Amniotic stem cell (primary cell): ENCODE data around the gene DOCK4.
"Not testable (repeated sequence)": the region's sequence is repeated elsewhere in the genome, so short reads cannot be mapped to it uniquely, and the experiment has no call there.

Experiments
- DNase-seq: peaks from one replicate; lab custom pipeline; 2025; lab: John Stamatoyannopoulos, UW

Gene DOCK4

GRCh38 chr7:111951052-111951451 lies 255.1 kb downstream of the DOCK4 start:
- DNase-seq = no peak

- no peak for DNase-seq
Observed at GRCh38 chr7:111942450-111943081, 263.6 kb downstream of the DOCK4 start.

- DNase-seq = no peak
Observed at GRCh38 chr7:111937163-111937562, 269.0 kb downstream of the DOCK4 start.

GRCh38 chr7:111933609-111934008 lies 272.6 kb downstream of the DOCK4 start:
- no peak for DNase-seq

- no peak for DNase-seq
Observed at GRCh38 chr7:111931958-111932357, 274.2 kb downstream of the DOCK4 start.

- no peak for DNase-seq
Observed at GRCh38 chr7:111931016-111931517, 275.1 kb downstream of the DOCK4 start.

DNA sequence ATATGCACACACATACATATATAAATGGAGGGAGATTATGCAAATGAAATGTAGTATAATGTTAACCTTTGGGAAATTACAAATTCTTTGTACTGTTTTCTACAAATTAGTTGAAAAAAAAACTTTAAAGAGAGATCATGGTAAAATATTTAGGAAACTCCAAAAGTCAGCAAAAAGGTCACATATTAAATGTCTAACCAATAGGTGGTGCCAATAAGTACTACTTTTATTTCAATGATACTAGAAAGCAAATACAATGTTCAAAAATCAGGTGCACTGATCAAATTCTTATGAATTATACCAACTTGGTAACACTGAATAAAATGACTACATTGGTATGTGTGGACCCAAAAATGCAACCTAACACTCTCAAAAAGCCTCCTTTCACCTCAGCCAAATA lies 276.9 kb downstream of the DOCK4 start:
- DNase-seq = no peak

DNA sequence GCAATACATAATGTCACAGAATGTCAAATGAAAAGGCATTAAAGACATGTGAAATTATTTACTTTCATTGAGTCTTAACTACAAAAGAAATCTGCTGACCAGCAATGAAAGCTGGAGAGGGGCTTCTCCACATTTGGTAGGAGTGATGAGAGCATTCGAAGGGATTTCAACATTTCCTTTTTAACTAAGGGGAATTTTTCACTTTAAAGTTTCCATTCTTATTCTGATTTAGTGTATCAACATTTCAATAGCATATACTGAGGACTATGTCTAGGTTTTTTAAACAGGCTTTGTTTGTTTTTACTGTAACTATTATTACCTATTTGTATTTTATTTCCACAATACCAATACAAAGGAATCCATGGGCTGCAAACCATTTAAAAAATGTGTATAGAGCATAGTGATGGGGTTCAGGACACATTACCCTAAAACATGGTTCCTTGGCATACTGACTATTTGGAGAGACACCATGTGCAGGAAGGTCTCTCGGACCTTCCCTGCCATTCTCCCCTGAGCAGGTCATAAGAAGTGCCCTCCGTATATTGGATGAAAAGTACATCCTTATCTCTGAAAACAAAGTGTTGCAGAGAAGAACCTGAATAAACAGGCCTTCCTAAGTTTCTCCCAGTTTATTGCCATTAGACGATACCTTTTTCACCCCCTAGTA lies 278.7 kb downstream of the DOCK4 start:
- DNase-seq = no peak

DNA sequence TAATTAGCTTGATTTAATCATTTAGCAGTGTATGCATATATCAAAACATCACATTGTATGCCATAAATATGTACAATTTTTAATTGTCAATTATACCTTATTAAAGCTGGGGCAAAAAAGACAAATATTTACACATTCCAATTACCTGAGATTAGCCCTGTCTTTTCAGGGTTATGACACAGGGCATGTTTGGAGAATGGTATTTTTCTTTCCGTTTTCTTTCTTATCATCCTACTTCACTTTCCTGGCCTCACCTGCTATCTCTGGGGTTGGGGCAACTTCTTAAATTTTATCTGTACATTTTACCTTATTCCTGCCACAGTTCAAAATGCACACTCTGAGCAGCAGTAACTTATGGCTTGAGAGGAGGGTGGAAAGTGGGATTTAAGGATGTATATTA lies 285.9 kb downstream of the DOCK4 start:
- no peak for DNase-seq

- DNase-seq = no peak
Observed at GRCh38 chr7:111919631-111920179, 286.5 kb downstream of the DOCK4 start.

GRCh38 chr7:111919164-111919563 lies 287.0 kb downstream of the DOCK4 start:
- no peak for DNase-seq

DNA sequence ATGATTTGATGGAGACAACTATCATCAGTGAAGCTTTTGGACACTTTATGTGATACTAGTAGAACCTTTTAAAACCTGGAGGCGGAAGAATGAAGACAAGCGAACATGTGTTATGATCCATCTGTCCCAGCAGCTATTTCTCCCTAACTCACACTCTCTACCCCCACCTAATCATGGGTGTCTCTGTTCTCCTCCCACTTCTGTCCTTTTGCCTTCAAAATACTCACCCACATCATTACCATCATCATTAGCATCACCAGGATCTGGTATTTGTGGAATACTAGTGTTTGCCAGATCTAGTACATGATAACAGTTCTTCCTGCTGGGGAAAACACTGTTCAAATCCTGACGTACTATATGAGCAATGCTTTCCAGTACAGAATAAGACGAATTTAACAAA lies 287.7 kb downstream of the DOCK4 start:
- no peak for DNase-seq

GRCh38 chr7:111917404-111917803 lies 288.8 kb downstream of the DOCK4 start:
- not testable (repeated sequence) for DNase-seq

DNA sequence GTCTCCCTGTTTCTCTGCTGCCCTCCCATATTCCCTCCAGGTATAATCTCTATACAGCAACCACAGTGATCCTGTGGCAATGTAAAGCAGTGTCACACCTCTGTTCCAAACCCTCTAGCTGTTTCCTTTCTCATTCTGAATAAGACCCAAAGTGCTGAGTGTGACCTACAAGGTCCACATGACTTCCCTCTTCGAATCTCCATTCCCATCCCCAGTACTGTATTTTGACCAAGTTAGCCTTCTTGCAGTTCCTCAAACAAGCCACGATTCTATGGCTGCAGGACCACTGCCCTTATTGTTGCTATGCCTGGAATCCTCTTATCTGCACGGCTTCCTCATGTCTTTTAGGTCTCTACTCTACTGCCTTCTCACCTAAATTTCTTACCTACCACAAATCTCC lies 291.9 kb downstream of the DOCK4 start:
- no peak for DNase-seq

- no peak for DNase-seq
Observed at GRCh38 chr7:111911166-111911961, 294.8 kb downstream of the DOCK4 start.

DNA sequence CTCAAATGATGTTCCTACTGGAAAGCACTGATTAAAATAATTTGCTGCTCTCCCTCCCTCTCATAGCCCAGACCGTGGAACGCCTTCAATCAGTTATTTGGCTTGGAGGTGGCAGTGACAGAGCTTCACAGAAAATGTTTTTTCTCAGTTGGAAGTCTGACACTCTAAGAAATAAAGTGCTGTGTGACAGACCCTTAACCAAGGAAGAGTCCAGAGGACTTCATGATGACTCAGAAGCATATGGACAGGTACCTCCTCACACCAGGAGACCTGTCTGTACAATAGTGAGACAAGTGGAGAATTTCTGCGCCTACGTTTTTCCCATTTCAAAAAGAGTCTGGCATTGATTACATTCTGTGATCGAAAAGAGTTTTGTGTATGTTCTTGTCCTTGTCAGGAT lies 295.5 kb downstream of the DOCK4 start:
- DNase-seq = no peak

DNA sequence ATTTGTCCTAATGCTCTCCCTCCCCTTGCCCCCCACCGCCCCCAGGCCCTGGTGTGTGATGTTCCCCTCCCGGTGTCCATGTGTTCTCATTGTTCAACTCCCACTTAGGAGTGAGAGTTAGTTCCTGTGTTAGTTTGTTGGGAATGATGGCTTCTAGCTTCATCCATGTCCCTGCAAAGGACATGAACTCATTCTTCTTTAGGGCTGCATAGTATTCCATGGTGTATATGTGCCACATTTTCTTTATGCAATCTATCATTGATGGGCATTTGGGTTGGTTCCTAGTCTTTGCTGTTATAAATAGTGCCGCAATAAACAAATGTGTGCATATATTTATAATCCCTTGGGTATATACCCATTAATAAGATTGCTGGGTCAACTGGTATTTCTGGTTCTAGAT lies 297.5 kb downstream of the DOCK4 start:
- not testable (repeated sequence) for DNase-seq

- DNase-seq = no peak
Observed at GRCh38 chr7:111903797-111904196, 302.4 kb downstream of the DOCK4 start.

- no peak for DNase-seq
Observed at GRCh38 chr7:111903016-111903415, 303.2 kb downstream of the DOCK4 start.

DNA sequence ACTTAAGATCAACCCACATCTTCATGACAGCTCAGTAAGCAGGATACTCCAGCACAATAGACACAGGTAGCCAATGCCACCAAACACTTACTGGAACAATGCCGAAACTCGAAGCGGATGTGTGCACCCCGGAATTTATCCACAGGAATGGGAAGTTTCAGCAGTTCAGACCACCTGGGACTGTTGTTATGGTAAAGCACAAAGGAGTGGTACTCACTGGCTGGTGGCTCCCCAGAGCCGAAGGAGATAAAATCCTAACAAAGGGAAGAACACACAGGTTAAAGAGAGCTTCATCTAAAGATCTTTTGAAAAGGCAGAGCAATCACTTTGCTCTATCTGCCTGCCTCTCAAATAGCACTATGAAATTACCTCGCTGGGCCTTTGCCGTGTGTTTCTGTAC lies 305.9 kb downstream of the DOCK4 start:
- DNase-seq = no peak

DNA sequence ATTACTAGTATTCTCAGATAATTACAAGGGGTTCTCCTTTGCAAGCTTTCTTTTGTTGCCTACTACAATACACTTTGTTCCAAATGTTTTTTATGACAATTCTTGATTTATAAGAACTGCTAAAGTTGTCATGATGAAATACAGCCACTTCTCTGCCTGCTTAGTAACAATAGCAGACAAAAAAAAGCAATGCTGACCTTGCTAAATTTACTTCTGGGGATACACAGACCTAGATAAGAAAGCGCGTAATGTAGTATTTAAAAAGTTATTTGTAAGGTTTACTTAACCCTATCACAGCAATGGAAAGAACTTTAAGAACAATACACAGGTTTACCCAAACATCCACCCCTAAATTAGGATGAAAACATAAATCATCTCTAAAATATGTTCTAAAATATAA lies 311.1 kb downstream of the DOCK4 start:
- no peak for DNase-seq

DNA sequence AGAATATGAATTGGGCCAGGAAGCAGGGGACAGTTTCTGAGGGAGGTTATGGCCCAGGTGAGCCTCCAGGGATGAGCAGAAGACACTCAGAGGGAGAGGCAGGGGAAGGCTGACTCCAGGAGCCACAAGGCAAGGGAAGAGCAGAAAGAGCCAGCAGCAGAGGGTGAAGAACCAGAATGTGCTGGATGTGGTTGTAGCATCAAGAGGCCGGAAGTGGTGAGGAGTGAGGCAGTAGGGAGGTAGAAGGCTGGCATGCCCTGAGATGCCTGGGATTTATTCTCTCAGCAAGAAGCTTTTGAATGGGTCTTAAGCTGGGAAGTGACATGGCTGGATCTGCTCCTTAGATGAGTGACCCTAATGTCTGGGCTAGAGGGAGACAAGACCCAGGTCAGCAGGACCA lies 311.7 kb downstream of the DOCK4 start:
- DNase-seq = no peak

- DNase-seq = no peak
Observed at GRCh38 chr7:111893190-111893589, 313.0 kb downstream of the DOCK4 start.
